Large intestine (tissue), 3 donors: Measurements from ENCODE around the gene JTB. TPM values are rescaled to one million over a fixed set of nuclear protein-coding genes. Genes with fewer than 3 reads are reported as not detected.
"Not testable (repeated sequence)": the region's sequence is repeated elsewhere in the genome, so short reads cannot be mapped to it uniquely, and the experiment has no call there.

ENCODE experiments used
- DNase-seq, 2 donors: peaks; one replicate each; pipeline versions ENCODE4 v3.0.0 to v3.0.0-alpha.2; 2013
- H3K27ac ChIP-seq: one replicate; pipeline ENCODE4 v1.5.1; 2013; ENCODE audit warnings: low read length
- H3K27me3 ChIP-seq: 2 replicates; pipeline ENCODE4 v1.6.1; 2013; ENCODE audit warnings: low read length; ENCODE audit not compliant: control insufficient read depth, insufficient read depth
- H3K36me3 ChIP-seq: 2 replicates; pipeline ENCODE4 v1.6.1; 2013; ENCODE audit warnings: low read length; ENCODE audit not compliant: control insufficient read depth, insufficient read depth
- H3K4me1 ChIP-seq: one replicate; pipeline ENCODE4 v1.6.1; 2013; ENCODE audit warnings: low read length; ENCODE audit not compliant: control insufficient read depth, insufficient read depth
- H3K4me3 ChIP-seq: one replicate; pipeline ENCODE4 v1.5.1; 2013; ENCODE audit warnings: low read length
- H3K9me3 ChIP-seq: one replicate; pipeline ENCODE4 v1.6.1; 2013; ENCODE audit warnings: mild to moderate bottlenecking, low read depth, low read length, moderate library complexity; ENCODE audit not compliant: control insufficient read depth
- WGBS: methylation state at CpG from one replicate; pipeline ENCODE4 v1.1.5; 2013; ENCODE audit warnings: low lambda C conversion rate; ENCODE audit not compliant: insufficient coverage; 5-methylcytosine and 5-hydroxymethylcytosine counted together
- polyA plus RNA-seq: library from polyadenylated mRNA; unstranded; fragments of 120-200 nt; gene quantifications from one replicate; pipeline ENCODE4 v1.2.1, GENCODE V29; 2013

JTB gene
- polyA plus RNA-seq, 1 donor = 120 TPM

GRCh38 chr1:153996882-153997281 lies 19.4 kb upstream of the JTB start:
- peaks cover 21% of the 10 kb centered on the region for H3K36me3 ChIP-seq
- not testable (repeated sequence) for DNase-seq, H3K27me3 ChIP-seq, H3K27ac ChIP-seq, H3K4me1 ChIP-seq, H3K9me3 ChIP-seq, H3K4me3 ChIP-seq
- 96% methylated on average over 4 of the region's 10 CpGs for WGBS

GRCh38 chr1:153995640-153996039 lies 18.2 kb upstream of the JTB start:
- no peak overlapping the region for H3K4me3 ChIP-seq
- peaks cover 7% of the 10 kb centered on the region for H3K4me1 ChIP-seq
- H3K9me3 ChIP-seq = no peaks in the 10 kb centered on the region
- peaks cover 24% of the 10 kb centered on the region for H3K36me3 ChIP-seq
- H3K27me3 ChIP-seq = no peaks in the 10 kb centered on the region
- DNase-seq = no peak
- 100% methylated on average over 2 of the region's 11 CpGs for WGBS
- H3K27ac ChIP-seq = no peak overlapping the region

- no peak for DNase-seq
- Histone ChIP-seq H3K27ac (no peak overlapping the region), H3K36me3 (peaks cover 24% of the 10 kb centered on the region), H3K4me1 (peaks cover 7% of the 10 kb centered on the region), H3K9me3 (no peaks in the 10 kb centered on the region), H3K4me3 (no peak overlapping the region), H3K27me3 (no peaks in the 10 kb centered on the region)
- WGBS = no CpG with 5 or more reads among the region's 3 CpGs
These were observed 17.7 kb upstream of the JTB start for GRCh38 chr1:153995202-153995601.

- peaks cover 24% of the 10 kb centered on the region for H3K36me3 ChIP-seq
- H3K4me3 ChIP-seq = peak overlapping the region; percentile 73
- no peaks in the 10 kb centered on the region for H3K27me3 ChIP-seq
- WGBS = no CpG with 5 or more reads among the region's 2 CpGs
- H3K4me1 ChIP-seq = peaks cover 7% of the 10 kb centered on the region
- no peaks in the 10 kb centered on the region for H3K9me3 ChIP-seq
- no peak overlapping the region for H3K27ac ChIP-seq
- DNase-seq = no peak
These were observed 14.3 kb upstream of the JTB start for GRCh38 chr1:153991806-153992205.

- no CpG with 5 or more reads among the region's 9 CpGs for WGBS
- Histone ChIP-seq H3K36me3 (peaks cover 24% of the 10 kb centered on the region), H3K27ac (peak overlapping the region; percentile 52), H3K4me1 (peaks cover 7% of the 10 kb centered on the region), H3K4me3 (peak overlapping the region; percentile 73), H3K27me3 (no peaks in the 10 kb centered on the region), H3K9me3 (no peaks in the 10 kb centered on the region)
- no peak for DNase-seq
These were observed 13.7 kb upstream of the JTB start for GRCh38 chr1:153991151-153991630.

- peaks cover 9% of the 10 kb centered on the region for H3K4me1 ChIP-seq
- peak within 1 kb of the TSS; percentile 73 for H3K4me3 ChIP-seq
- DNase-seq = peak; percentile 98
- peak within 1 kb of the TSS; percentile 52 for H3K27ac ChIP-seq
- peaks cover 24% of the 10 kb centered on the region for H3K36me3 ChIP-seq
- no CpG with 5 or more reads among the region's 36 CpGs for WGBS
- H3K27me3 ChIP-seq = no peaks in the 10 kb centered on the region
- no peaks in the 10 kb centered on the region for H3K9me3 ChIP-seq
These were observed 13.1 kb upstream of the JTB start, which contains the start of gene RPS27 for GRCh38 chr1:153990468-153991150. Gene RPS27 (plus strand): TSS chr1:153990762. CDS start chr1:153990797, 35 bp downstream.

GRCh38 chr1:153987621-153988020 lies 10.1 kb upstream of the JTB start:
- Histone ChIP-seq H3K9me3 (no peaks in the 10 kb centered on the region), H3K27me3 (no peaks in the 10 kb centered on the region), H3K4me1 (peaks cover 15% of the 10 kb centered on the region), H3K4me3 (no peak overlapping the region), H3K36me3 (peaks cover 12% of the 10 kb centered on the region), H3K27ac (no peak overlapping the region)
- 67% methylated on average over 1 of the region's 8 CpGs for WGBS
- no peak for DNase-seq

GRCh38 chr1:153985941-153986761 lies 8.7 kb upstream of the JTB start, which contains the start of gene RAB13:
Gene RAB13 (minus strand): TSS chr1:153986339. CDS start chr1:153986236, 103 bp downstream.
- H3K36me3 ChIP-seq = peaks cover 15% of the 10 kb centered on the region
- H3K27ac ChIP-seq = peak within 1 kb of the TSS; percentile 89
- no peaks in the 10 kb centered on the region for H3K9me3 ChIP-seq
- no peaks in the 10 kb centered on the region for H3K27me3 ChIP-seq
- WGBS = 0% methylated on average over 3 of the region's 32 CpGs
- H3K4me1 ChIP-seq = peaks cover 8% of the 10 kb centered on the region
- DNase-seq = peak; percentile 72 to 79
- H3K4me3 ChIP-seq = peak within 1 kb of the TSS; percentile 71

GRCh38 chr1:153985341-153985912 lies 8.0 kb upstream of the JTB start:
- Histone ChIP-seq H3K9me3 (no peaks in the 10 kb centered on the region), H3K4me1 (peaks cover 8% of the 10 kb centered on the region), H3K27ac (peak overlapping the region; percentile 67), H3K36me3 (peaks cover 16% of the 10 kb centered on the region), H3K4me3 (peak overlapping the region; percentile 71), H3K27me3 (no peaks in the 10 kb centered on the region)
- DNase-seq = peak in 1 of 2 donors; percentile 40
- WGBS = 17% methylated on average over 5 of the region's 7 CpGs
